COLO668 (cell line): ENCODE data around the gene RAPGEF4.
"Not testable (repeated sequence)": the region's sequence is repeated elsewhere in the genome, so short reads cannot be mapped to it uniquely, and the experiment has no call there.

ENCODE experiments used
- DNase-seq: peaks from one replicate; lab custom pipeline; 2025; ENCODE audit not compliant: unreplicated experiment; lab: John Stamatoyannopoulos, UW

RAPGEF4 gene

GRCh38 chr2:173028141-173028540 is 292.5 kb downstream of the RAPGEF4 start:
- no peak for DNase-seq

- no peak for DNase-seq
Observed at GRCh38 chr2:173028671-173029070, 293.0 kb downstream of the RAPGEF4 start.

GRCh38 chr2:173030561-173031490 is 295.2 kb downstream of the RAPGEF4 start:
- no peak for DNase-seq

GRCh38 chr2:173032032-173032431 is 296.4 kb downstream of the RAPGEF4 start:
- no peak for DNase-seq

- no peak for DNase-seq
Observed at GRCh38 chr2:173033084-173033483, 297.4 kb downstream of the RAPGEF4 start.

GRCh38 chr2:173034143-173034542 is 298.5 kb downstream of the RAPGEF4 start:
- no peak for DNase-seq

- DNase-seq: no peak
Observed at GRCh38 chr2:173037245-173038120, 301.8 kb downstream of the RAPGEF4 start.

- not testable (repeated sequence) for DNase-seq
Observed at GRCh38 chr2:173038257-173038656, 302.6 kb downstream of the RAPGEF4 start.

GRCh38 chr2:173040729-173041128 is 305.1 kb downstream of the RAPGEF4 start:
- no peak for DNase-seq

- no peak for DNase-seq
Observed at GRCh38 chr2:173043476-173043875, 307.8 kb downstream of the RAPGEF4 start.

GRCh38 chr2:173043897-173044519 is 308.4 kb downstream of the RAPGEF4 start:
- DNase-seq: no peak

- no peak for DNase-seq
Observed at GRCh38 chr2:173044686-173045085, 309.0 kb downstream of the RAPGEF4 start.

GRCh38 chr2:173045181-173045580 is 309.5 kb downstream of the RAPGEF4 start:
- no peak for DNase-seq

- DNase-seq: no peak
Observed at GRCh38 chr2:173048522-173048896, 312.9 kb downstream of the RAPGEF4 start.

- DNase-seq: peak; percentile 55
Observed at GRCh38 chr2:173048897-173049661, 313.4 kb downstream of the RAPGEF4 start.

- no peak for DNase-seq
Observed at GRCh38 chr2:173049831-173050230, 314.2 kb downstream of the RAPGEF4 start.

GRCh38 chr2:173050684-173051083 is 315.0 kb downstream of the RAPGEF4 start:
- no peak for DNase-seq

- no peak for DNase-seq
Observed at GRCh38 chr2:173051463-173052215, 316.0 kb downstream of the RAPGEF4 start.

- DNase-seq: no peak
Observed at GRCh38 chr2:173053043-173053699, 317.5 kb downstream of the RAPGEF4 start.
